ACC112 (cell line): ENCODE results near the gene RING1.
A peak's percentile ranks its signal among the peaks of the same experiment; 100 is the strongest.

ENCODE experiments used
- H2AFZ ChIP-seq: fragments of 200-600 bp; sonication (generic); one replicate; pipeline ENCODE4 v1.6.0; 2017; ENCODE audit warnings: antibody characterized with exemption, low read length; ENCODE audit not compliant: unreplicated experiment
- H3K27ac ChIP-seq: fragments of 200-600 bp; sonication (generic); 2 replicates; pipeline ENCODE4 v1.5.1; 2014; ENCODE audit warnings: low read depth, mild to moderate bottlenecking, antibody characterized with exemption, low read length, moderate library complexity
- H3K27me3 ChIP-seq: fragments of 200-600 bp; sonication (generic); 2 replicates; pipeline ENCODE4 v1.6.1; 2014; ENCODE audit warnings: mild to moderate bottlenecking, antibody characterized with exemption, low read length, moderate library complexity, mixed read lengths; ENCODE audit not compliant: insufficient read depth
- H3K36me3 ChIP-seq: fragments of 200-600 bp; sonication (generic); 2 replicates; pipeline ENCODE4 v1.6.1; 2016; ENCODE audit warnings: mild to moderate bottlenecking, antibody characterized with exemption, low read length, moderate library complexity, mixed read lengths; ENCODE audit not compliant: insufficient read depth
- H3K4me1 ChIP-seq: fragments of 200-600 bp; sonication (generic); one replicate; pipeline ENCODE4 v1.6.1; 2016; ENCODE audit warnings: low read length, mixed read lengths; ENCODE audit not compliant: insufficient read depth, unreplicated experiment, control insufficient read depth
- H3K4me3 ChIP-seq: fragments of 200-600 bp; sonication (generic); 2 replicates; pipeline ENCODE4 v1.5.1; 2014; ENCODE audit warnings: mild to moderate bottlenecking, low read depth, low read length
- H3K79me2 ChIP-seq: fragments of 200-600 bp; sonication (generic); one replicate; pipeline ENCODE4 v1.6.0; 2016; ENCODE audit warnings: low read length; ENCODE audit not compliant: control insufficient read depth, unreplicated experiment, insufficient read depth

The RING1 gene

GRCh38 chr6:33203443-33204164, 4.7 kb upstream of the RING1 start:
- Histone ChIP-seq H3K27me3 (no peaks in the 10 kb centered on the region), H3K36me3 (peaks cover 15% of the 10 kb centered on the region; the same call in 1 of the 2 replicates), H3K27ac (peak overlapping the region; percentile 13; the same call in 1 of the 2 replicates), H3K79me2 (peaks cover 47% of the 10 kb centered on the region), H2AFZ (no peak overlapping the region), H3K4me1 (peaks cover 55% of the 10 kb centered on the region), H3K4me3 (peak overlapping the region; percentile 70)

- H3K27ac ChIP-seq = peak overlapping the region; percentile 13; the same call in 1 of the 2 replicates
Observed at GRCh38 chr6:33204165-33204414, 4.2 kb upstream of the RING1 start.

GRCh38 chr6:33204415-33205190, 3.7 kb upstream of the RING1 start, which contains the start of gene HSD17B8:
HSD17B8 (plus strand) TSS chr6:33204655; CDS start chr6:33204669, 14 bp downstream.
- Histone ChIP-seq H3K4me3 (peak within 1 kb of the TSS; percentile 70), H2AFZ (no peak within 1 kb of the TSS), H3K79me2 (peaks cover 38% of the 10 kb centered on the region), H3K36me3 (peaks cover 15% of the 10 kb centered on the region; the same call in 1 of the 2 replicates), H3K27ac (peak within 1 kb of the TSS; percentile 90), H3K4me1 (peaks cover 51% of the 10 kb centered on the region), H3K27me3 (no peaks in the 10 kb centered on the region)

More at GRCh38 chr6:33204165-33204414, 4.2 kb upstream of the RING1 start:
- Histone ChIP-seq H3K4me3 (peak overlapping the region; percentile 70), H2AFZ (no peak overlapping the region), H3K79me2 (peaks cover 43% of the 10 kb centered on the region), H3K36me3 (peaks cover 15% of the 10 kb centered on the region; the same call in 1 of the 2 replicates), H3K27me3 (no peaks in the 10 kb centered on the region), H3K4me1 (peaks cover 51% of the 10 kb centered on the region)

- H3K27me3 ChIP-seq = no peaks in the 10 kb centered on the region
- peaks cover 34% of the 10 kb centered on the region for H3K79me2 ChIP-seq
- peak overlapping the region; percentile 70 for H3K4me3 ChIP-seq
- peaks cover 15% of the 10 kb centered on the region; the same call in 1 of the 2 replicates for H3K36me3 ChIP-seq
- H2AFZ ChIP-seq = no peak overlapping the region
- H3K4me1 ChIP-seq = peaks cover 51% of the 10 kb centered on the region
- peak overlapping the region; percentile 90 for H3K27ac ChIP-seq
Observed at GRCh38 chr6:33205191-33206026, 2.9 kb upstream of the RING1 start.

- Histone ChIP-seq H3K79me2 (peaks cover 29% of the 10 kb centered on the region), H3K27ac (peak overlapping the region; percentile 90), H3K4me3 (peak overlapping the region; percentile 79; the same call in 1 of the 2 replicates), H3K4me1 (peaks cover 51% of the 10 kb centered on the region), H3K36me3 (peaks cover 15% of the 10 kb centered on the region; the same call in 1 of the 2 replicates), H3K27me3 (no peaks in the 10 kb centered on the region), H2AFZ (no peak overlapping the region)
Observed at GRCh38 chr6:33206027-33206863, 2.1 kb upstream of the RING1 start.

GRCh38 chr6:33206864-33207551, 1.3 kb upstream of the RING1 start:
- peak overlapping the region; percentile 90 for H3K27ac ChIP-seq

GRCh38 chr6:33207552-33208090, 679 bp upstream of the RING1 start:
- Histone ChIP-seq H3K27ac (peak overlapping the region; percentile 90), H3K4me1 (peaks cover 44% of the 10 kb centered on the region), H3K4me3 (peak overlapping the region; percentile 79), H3K27me3 (no peaks in the 10 kb centered on the region), H3K36me3 (peaks cover 5% of the 10 kb centered on the region; the same call in 1 of the 2 replicates), H3K79me2 (peaks cover 15% of the 10 kb centered on the region), H2AFZ (peak overlapping the region; percentile 32)

More at GRCh38 chr6:33206864-33207551, 1.3 kb upstream of the RING1 start:
- no peak overlapping the region for H2AFZ ChIP-seq
- peaks cover 47% of the 10 kb centered on the region for H3K4me1 ChIP-seq
- H3K79me2 ChIP-seq = peaks cover 21% of the 10 kb centered on the region
- H3K4me3 ChIP-seq = peak overlapping the region; percentile 79
- no peaks in the 10 kb centered on the region for H3K27me3 ChIP-seq
- peaks cover 11% of the 10 kb centered on the region; the same call in 1 of the 2 replicates for H3K36me3 ChIP-seq

GRCh38 chr6:33209856-33210255, 1.6 kb downstream of the RING1 start:
- no peaks in the 10 kb centered on the region for H3K36me3 ChIP-seq
- H2AFZ ChIP-seq = no peak overlapping the region
- peaks cover 36% of the 10 kb centered on the region for H3K4me1 ChIP-seq
- no peaks in the 10 kb centered on the region for H3K27me3 ChIP-seq
- H3K27ac ChIP-seq = no peak overlapping the region
- no peaks in the 10 kb centered on the region for H3K79me2 ChIP-seq
- H3K4me3 ChIP-seq = no peak overlapping the region; the same call in 1 of the 2 replicates

- H3K27ac ChIP-seq = no peak overlapping the region
- no peaks in the 10 kb centered on the region for H3K36me3 ChIP-seq
- peaks cover 24% of the 10 kb centered on the region for H3K4me1 ChIP-seq
- no peak overlapping the region for H2AFZ ChIP-seq
- no peaks in the 10 kb centered on the region for H3K27me3 ChIP-seq
- H3K79me2 ChIP-seq = no peaks in the 10 kb centered on the region
- H3K4me3 ChIP-seq = no peak overlapping the region
Observed at GRCh38 chr6:33211136-33211535, 2.8 kb downstream of the RING1 start.
